SJSA1 (cell line): ENCODE data around the gene C11orf97. TPM values are rescaled to one million over a fixed set of nuclear protein-coding genes. Genes with fewer than 3 reads are reported as not detected.
"Not testable (repeated sequence)": the region's sequence is repeated elsewhere in the genome, so short reads cannot be mapped to it uniquely, and the experiment has no call there.

Experiments used
- DNase-seq, 2 experiments: peaks; one replicate each; pipeline ENCODE4 v3.0.0-alpha.2; 2015 to 2020; ENCODE audit warnings: low spot score in 2 of 2, low read depth in 1 of 2
- H3K27ac ChIP-seq: fragments of 250-450 bp; sonication (Bioruptor Pico); 2 replicates; pipeline ENCODE4 v1.5.1; 2020; ENCODE audit warnings: mild to moderate bottlenecking, moderate library complexity
- H3K27me3 ChIP-seq: fragments of 250-450 bp; sonication (Bioruptor Pico); replicated peaks from 2 replicates; pipeline ENCODE4 v1.5.1; 2020; ENCODE audit warnings: mild to moderate bottlenecking, moderate library complexity
- H3K36me3 ChIP-seq: fragments of 250-450 bp; sonication (Bioruptor Pico); 2 replicates; pipeline ENCODE4 v1.5.1; 2020; ENCODE audit warnings: mild to moderate bottlenecking
- H3K4me1 ChIP-seq: fragments of 250-450 bp; sonication (Bioruptor Pico); replicated peaks from 2 replicates; pipeline ENCODE4 v1.6.1; 2021; ENCODE audit warnings: mild to moderate bottlenecking
- H3K4me3 ChIP-seq: fragments of 250-450 bp; sonication (Bioruptor Pico); 2 replicates; pipeline ENCODE4 v1.5.1; 2020; ENCODE audit warnings: mild to moderate bottlenecking
- H3K9me3 ChIP-seq: fragments of 250-450 bp; sonication (Bioruptor Pico); replicated peaks from 2 replicates; pipeline ENCODE4 v1.5.1; 2020; ENCODE audit warnings: mild to moderate bottlenecking
- total RNA-seq: library from RNA; depleted of rRNA; stranded (reverse); fragments of >200 nt; shearing (Covaris generic); gene quantifications from 2 replicates; pipeline ENCODE4 v1.2.3, GENCODE V29; 2014; rRNA removed

C11orf97 gene, protein sequence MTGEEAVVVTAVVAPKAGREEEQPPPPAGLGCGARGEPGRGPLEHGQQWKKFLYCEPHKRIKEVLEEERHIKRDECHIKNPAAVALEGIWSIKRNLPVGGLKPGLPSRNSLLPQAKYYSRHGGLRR
- not detected in 2 replicates for total RNA-seq

- peak within 1 kb of the TSS; percentile 24 for H3K4me3 ChIP-seq
- no peak within 1 kb of the TSS for H3K27ac ChIP-seq
- DNase-seq = peak; percentile 16 to 35
- H3K36me3 ChIP-seq = no peaks in the 10 kb centered on the region
- no peaks in the 10 kb centered on the region for H3K4me1 ChIP-seq
- H3K27me3 ChIP-seq = no peaks in the 10 kb centered on the region
- H3K9me3 ChIP-seq = no peaks in the 10 kb centered on the region
Measured at GRCh38 chr11:94511932-94512781, at the start of gene C11orf97. C11orf97 (plus strand) TSS chr11:94512461; CDS start chr11:94512529, 68 bp downstream.

GRCh38 chr11:94469416-94469815, 42.8 kb upstream of the C11orf97 start:
- Histone ChIP-seq H3K27ac (no peak overlapping the region), H3K27me3 (no peaks in the 10 kb centered on the region), H3K4me1 (no peaks in the 10 kb centered on the region), H3K4me3 (no peak overlapping the region), H3K9me3 (no peaks in the 10 kb centered on the region), H3K36me3 (no peaks in the 10 kb centered on the region)
- no peak for DNase-seq

DNA sequence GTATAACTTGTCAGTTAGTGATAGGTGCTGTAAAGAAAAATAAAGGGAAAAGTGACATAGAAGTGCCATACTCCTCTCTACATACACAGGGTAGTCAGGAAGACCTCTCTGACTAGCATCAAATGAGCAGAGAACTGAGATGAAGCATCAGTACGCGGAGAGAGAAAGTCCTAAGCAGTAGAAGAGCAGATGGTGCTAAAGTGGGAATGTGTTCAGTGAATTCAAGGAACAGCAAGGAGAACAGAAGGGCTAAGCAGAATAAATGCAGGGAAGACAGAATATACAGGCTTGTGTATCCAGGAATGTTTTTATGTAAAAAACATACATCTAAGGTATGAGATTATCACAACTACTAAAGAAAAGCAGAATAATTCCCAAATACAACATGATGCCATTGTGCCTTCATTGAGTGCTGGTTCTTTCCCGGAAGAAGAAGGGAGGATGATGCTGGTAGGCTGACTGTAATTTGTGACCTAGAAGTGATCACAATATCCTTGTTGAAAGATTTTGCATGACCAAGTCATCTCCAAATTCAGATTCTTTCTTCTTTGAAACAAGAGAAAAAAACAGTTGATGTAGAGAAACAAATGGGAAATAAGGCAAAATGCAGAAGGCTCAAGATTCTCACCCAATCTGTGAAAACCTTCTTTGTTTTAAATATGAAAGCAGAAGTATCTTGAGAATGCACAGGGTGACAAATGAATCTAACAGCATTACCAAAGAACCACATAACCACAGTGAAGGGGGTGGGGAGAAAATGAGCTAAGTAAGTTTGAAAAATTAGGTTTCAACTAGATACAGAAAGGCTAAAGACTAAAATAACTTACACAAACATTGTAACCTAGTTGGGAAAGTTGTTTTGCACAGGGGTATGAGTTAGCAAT, 39.1 kb upstream of the C11orf97 start:
- Histone ChIP-seq H3K4me1 (no peaks in the 10 kb centered on the region), H3K27me3 (no peaks in the 10 kb centered on the region), H3K4me3 (no peak overlapping the region), H3K27ac (no peak overlapping the region), H3K36me3 (no peaks in the 10 kb centered on the region), H3K9me3 (no peaks in the 10 kb centered on the region)
- no peak for DNase-seq

GRCh38 chr11:94477624-94478023, 34.6 kb upstream of the C11orf97 start:
- Histone ChIP-seq H3K36me3 (no peaks in the 10 kb centered on the region), H3K27ac (no peak overlapping the region), H3K4me1 (no peaks in the 10 kb centered on the region), H3K27me3 (no peaks in the 10 kb centered on the region), H3K9me3 (no peaks in the 10 kb centered on the region), H3K4me3 (no peak overlapping the region)
- no peak for DNase-seq

DNA sequence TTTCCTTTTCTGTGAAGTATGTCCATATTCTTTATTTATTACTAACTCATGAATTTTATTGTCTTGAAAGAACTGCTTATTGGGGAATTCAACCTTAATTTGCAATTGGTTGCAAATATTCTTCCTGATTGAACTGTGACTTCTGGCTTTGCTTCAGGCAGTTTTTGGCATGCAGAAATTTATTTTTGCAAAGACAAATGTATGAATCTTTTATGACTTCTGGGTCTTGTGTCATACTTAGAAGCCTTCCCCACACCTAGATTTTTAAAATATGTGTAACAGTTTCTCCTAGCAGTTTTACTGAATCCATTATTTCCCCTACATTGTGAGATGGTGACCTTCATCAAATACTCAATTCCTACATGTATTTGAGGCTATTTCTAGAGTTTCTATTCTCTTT, 30.9 kb upstream of the C11orf97 start:
- no peak for DNase-seq
- no peaks in the 10 kb centered on the region for H3K9me3 ChIP-seq

GRCh38 chr11:94486068-94486467, 26.2 kb upstream of the C11orf97 start:
- Histone ChIP-seq H3K4me3 (no peak overlapping the region), H3K9me3 (no peaks in the 10 kb centered on the region)

More for the DNA sequence above, 30.9 kb upstream of the C11orf97 start:
- Histone ChIP-seq H3K4me1 (no peaks in the 10 kb centered on the region), H3K27me3 (no peaks in the 10 kb centered on the region), H3K4me3 (no peak overlapping the region), H3K36me3 (no peaks in the 10 kb centered on the region), H3K27ac (no peak overlapping the region)

GRCh38 chr11:94493281-94494125, 18.8 kb upstream of the C11orf97 start, which contains the start of the genes ANKRD49 and MRE11:
ANKRD49 (plus strand) TSS chr11:94493984; CDS start chr11:94496694, 2,710 bp downstream.
MRE11 (minus strand) TSS chr11:94493844; CDS start chr11:94492801, 1,043 bp downstream.
- H3K36me3 ChIP-seq = 0 out of 2 replicates have a peak, but pooled peaks cover 7% of the 10 kb centered on the region
- H3K4me3 ChIP-seq = peak within 1 kb of the TSS; percentile 72
- peak; percentile 89 for DNase-seq
- H3K27me3 ChIP-seq = no peaks in the 10 kb centered on the region
- H3K4me1 ChIP-seq = peaks cover 4% of the 10 kb centered on the region; the same call in 1 of the 2 replicates
- H3K9me3 ChIP-seq = no peaks in the 10 kb centered on the region
- H3K27ac ChIP-seq = peak within 1 kb of the TSS; percentile 87

More at GRCh38 chr11:94486068-94486467, 26.2 kb upstream of the C11orf97 start:
- Histone ChIP-seq H3K27ac (no peak overlapping the region), H3K36me3 (0 out of 2 replicates have a peak, but pooled peaks cover 7% of the 10 kb centered on the region), H3K27me3 (no peaks in the 10 kb centered on the region), H3K4me1 (no peaks in the 10 kb centered on the region)
- no peak for DNase-seq

GRCh38 chr11:94494126-94494680, 18.1 kb upstream of the C11orf97 start:
- Histone ChIP-seq H3K4me3 (peak overlapping the region; percentile 72), H3K9me3 (no peaks in the 10 kb centered on the region), H3K36me3 (peaks cover 3% of the 10 kb centered on the region; the same call in 1 of the 2 replicates), H3K27ac (peak overlapping the region; percentile 87; the same call in 1 of the 2 replicates), H3K27me3 (no peaks in the 10 kb centered on the region), H3K4me1 (peaks cover 4% of the 10 kb centered on the region; the same call in 1 of the 2 replicates)
- no peak for DNase-seq

DNA sequence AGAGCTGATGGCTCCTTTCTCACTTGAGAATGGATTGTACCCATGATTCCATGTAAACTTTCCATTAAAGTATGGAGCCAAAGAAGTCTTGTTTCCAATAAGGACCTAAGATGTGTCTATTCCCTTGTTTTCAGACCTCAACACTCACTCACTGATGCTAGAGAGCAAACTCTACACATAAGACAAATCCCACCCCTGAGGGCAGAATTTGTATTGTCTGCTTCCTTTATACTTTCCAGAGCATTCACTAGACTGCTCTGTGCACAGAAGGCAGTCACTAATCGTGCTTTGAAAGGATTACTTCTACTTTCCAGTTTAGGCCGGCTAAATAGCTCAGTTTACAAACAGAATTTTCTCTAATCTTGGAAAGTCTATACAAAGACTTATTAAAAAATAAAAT, 12.1 kb upstream of the C11orf97 start:
- no peaks in the 10 kb centered on the region for H3K9me3 ChIP-seq
- no peaks in the 10 kb centered on the region; the same call in 1 of the 2 replicates for H3K36me3 ChIP-seq
- H3K4me3 ChIP-seq = no peak overlapping the region
- DNase-seq = no peak
- H3K4me1 ChIP-seq = no peaks in the 10 kb centered on the region
- no peak overlapping the region for H3K27ac ChIP-seq
- H3K27me3 ChIP-seq = no peaks in the 10 kb centered on the region

- no peak overlapping the region for H3K27ac ChIP-seq
- no peaks in the 10 kb centered on the region; the same call in 1 of the 2 replicates for H3K36me3 ChIP-seq
- no peak for DNase-seq
Measured at GRCh38 chr11:94501522-94501921, 10.7 kb upstream of the C11orf97 start.

GRCh38 chr11:94504689-94505293, 7.5 kb upstream of the C11orf97 start:
- H3K27ac ChIP-seq = no peak overlapping the region
- H3K4me3 ChIP-seq = no peak overlapping the region
- H3K9me3 ChIP-seq = no peaks in the 10 kb centered on the region
- no peaks in the 10 kb centered on the region for H3K36me3 ChIP-seq
- peak in 1 of 2 experiments; percentile 15 for DNase-seq
- H3K27me3 ChIP-seq = no peaks in the 10 kb centered on the region
- H3K4me1 ChIP-seq = no peaks in the 10 kb centered on the region

More at GRCh38 chr11:94501522-94501921, 10.7 kb upstream of the C11orf97 start:
- Histone ChIP-seq H3K27me3 (no peaks in the 10 kb centered on the region), H3K4me3 (no peak overlapping the region), H3K9me3 (no peaks in the 10 kb centered on the region), H3K4me1 (no peaks in the 10 kb centered on the region)

DNA sequence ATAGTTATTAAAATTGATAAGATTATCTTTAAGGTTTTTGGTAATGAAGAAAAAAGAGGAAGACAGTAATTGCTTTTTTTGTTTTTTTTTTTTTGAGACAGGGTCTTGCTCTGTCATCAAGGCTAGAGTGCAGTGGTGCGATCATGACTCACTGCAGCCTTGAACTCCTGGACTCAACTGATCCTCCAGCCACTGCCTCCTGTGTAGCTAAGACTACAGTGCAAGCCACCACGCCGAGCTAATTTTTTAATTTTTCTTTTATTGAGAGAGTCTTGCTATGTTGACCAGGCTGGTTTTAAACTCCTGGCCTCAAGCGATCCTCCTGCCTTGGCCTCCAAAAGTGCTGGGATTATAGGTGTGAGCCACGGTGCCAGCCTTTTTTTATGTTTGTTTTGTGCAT, 5.7 kb upstream of the C11orf97 start:
- H3K27me3 ChIP-seq, H3K27ac ChIP-seq, H3K4me3 ChIP-seq, H3K4me1 ChIP-seq, H3K9me3 ChIP-seq, H3K36me3 ChIP-seq, DNase-seq: not testable (repeated sequence)
